ENCODE results near the gene KCNK15.
A peak's percentile ranks its signal among the peaks of the same experiment; 100 is the strongest.

KCNK15 gene

DNA sequence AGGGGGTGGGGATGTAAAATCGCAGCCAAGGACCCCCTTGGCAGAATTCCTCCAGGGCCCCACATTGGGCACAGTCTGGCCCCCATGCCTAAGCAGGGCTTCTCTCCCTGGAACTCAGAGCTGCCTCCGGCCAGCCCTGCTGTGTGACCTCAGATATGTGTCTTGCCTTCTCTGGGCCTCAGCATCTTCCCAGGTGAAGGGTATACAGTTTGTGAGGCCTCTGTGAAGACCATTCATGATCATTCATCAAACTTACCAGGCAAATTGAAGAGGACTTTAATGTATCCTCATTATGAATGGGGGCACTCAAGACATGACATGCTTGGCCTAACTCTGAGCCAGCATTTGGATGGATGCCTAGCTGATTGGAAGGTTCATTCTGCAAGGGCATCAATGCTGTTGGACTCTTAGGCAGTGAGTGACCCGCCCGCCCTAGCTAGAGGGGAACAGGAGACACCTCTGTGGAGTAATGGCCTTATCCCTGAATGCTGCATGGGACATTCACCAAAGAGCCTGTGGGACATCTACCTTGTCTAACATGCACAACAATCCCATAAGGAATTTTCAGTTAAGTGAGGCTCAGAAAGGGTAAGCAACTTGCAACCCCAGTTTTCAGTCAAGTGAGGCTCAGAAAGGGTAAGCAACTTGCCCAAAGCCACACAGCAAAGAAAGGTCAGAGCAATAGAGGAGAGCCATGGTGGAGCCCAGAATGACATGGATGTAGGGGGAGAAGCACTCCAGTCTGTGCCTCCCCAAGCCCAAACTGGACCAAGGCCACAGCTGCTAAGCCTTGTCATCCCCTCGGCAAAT, 30.0 kb upstream of the KCNK15 start:
- DNase-seq (ENCODE audit: low read depth in 2 of 2) = no peak

DNA sequence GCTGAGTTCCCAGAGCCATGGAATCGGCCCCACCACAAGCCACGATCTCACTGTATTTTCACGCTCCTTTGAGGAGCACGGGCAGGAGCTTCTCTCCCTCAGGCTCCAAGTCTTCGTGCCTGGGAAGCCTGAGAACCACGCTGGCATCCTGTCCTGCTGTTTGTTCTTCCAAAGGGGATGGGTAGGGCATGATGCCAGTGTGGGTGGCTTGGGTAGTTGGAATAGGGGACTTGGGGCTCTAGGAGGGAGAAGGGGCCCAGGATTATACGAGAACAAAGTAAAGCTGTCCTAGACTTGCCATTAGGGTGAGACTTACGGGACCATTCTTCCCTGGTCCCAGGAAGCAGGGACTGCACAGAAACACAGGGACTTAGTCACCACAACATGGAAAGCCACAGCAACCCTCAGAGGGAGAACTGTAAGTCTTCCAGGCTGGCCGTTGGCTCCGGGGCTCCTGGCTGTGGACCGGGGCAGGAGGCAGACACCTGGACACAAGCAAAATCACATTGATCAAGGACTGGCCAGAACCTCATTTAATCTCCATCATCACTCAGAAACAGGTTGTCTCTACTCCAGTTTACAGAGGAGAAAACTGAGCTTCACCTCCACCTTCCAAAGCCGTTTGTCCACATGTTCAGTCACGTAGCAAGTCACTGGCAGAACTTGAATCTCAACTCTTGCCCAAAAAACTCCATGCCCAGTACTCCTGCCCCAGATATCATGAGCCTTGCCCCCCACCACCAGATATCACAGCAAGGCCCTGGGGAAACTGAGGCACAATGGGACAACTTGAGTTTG, 29.2 kb upstream of the KCNK15 start:
- no peak for DNase-seq (ENCODE audit: low read depth in 2 of 2)

DNA sequence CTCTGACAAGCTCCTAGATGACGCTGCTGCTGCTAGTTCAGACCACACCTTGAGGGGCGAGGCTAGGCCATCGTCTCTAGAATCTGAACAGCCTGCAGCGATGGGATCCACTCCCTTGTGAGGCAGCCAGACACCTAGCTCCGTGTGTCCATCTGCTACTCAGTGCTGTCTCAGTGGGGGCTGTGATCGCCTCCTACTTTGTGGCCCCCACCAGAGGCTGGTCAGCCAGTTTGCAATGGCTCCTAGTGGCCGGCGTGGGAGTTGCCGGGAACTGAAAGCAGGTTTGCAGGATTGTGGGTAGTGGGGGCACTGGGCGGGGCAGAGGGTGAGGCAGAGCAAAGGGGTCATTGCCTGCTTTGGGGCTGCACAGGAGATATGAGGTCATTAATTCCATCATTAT, 27.7 kb upstream of the KCNK15 start:
- no peak for DNase-seq (ENCODE audit: low read depth in 2 of 2)

DNA sequence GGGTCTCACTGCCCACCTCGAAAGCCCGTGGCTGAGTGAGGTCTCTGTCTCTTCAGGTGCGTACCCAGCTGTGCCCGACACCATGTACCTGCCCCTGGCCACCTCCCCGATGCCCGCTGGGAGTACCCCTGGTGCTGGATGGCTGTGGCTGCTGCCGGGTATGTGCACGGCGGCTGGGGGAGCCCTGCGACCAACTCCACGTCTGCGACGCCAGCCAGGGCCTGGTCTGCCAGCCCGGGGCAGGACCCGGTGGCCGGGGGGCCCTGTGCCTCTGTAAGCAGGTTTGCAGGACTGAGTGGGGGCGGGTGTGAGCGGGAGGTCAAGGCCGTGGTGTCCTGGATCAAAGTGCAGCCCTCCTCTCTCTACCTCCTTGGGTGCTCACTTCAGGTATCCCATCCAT, 25.8 kb upstream of the KCNK15 start:
- DNase-seq (ENCODE audit: low read depth in 2 of 2) = no peak

DNA sequence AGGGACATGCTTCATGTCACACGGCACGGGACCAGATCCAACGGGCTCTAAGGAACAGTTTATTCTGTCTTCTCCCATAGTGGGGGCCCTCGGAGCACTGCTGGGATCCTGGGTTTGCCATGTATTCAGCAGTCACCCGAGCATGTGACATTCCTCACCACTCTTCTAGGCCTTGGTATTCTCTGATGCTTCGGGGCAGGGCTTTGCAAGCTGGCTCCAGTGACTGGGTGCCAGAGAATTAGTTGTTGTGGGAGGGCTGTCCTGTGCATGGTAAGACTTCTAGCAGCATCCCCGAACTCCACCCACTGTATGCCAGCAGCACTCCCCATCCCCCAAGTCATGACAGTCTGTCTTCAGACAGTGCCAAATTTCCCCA, 25.1 kb upstream of the KCNK15 start:
- no peak for DNase-seq (ENCODE audit: low read depth in 2 of 2)

DNA sequence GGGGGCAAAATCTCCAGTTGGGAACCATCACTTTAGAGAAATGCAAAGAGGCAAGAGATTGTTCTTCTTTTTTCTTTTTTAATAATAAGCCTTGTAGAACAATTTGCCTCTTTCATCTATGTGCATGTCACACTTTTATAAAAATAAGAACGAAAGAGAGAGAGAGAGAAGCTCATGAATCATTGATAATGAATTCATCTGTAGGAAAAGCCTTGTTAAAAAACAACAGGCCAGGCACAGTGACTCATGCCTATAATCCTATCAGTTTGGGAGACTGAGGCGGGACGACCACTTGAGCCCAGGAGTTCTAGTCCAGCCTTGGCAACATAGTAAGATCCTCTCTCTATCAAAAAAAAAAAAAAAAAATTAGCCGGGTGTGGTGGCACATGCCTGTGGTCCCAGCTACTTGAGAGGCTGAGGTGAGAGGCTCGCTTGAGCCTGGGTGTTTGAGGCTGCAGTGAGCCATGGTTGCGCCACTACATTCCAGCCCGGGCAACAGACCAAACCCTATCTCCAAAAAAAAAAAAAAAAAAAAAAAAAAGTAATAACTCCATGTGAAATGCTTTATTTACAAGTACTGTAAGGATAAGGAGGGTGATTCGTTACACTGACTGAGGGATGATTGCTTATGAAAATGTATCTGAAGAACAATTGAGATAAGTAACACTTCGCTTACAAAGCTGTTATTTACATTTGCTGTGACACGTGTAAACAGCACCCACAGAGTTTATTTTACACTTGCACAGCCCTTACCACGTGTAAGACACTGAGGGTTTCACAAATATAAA, 24.5 kb upstream of the KCNK15 start:
- peak; percentile 62 to 69 for DNase-seq (ENCODE audit: low read depth in 2 of 2)

DNA sequence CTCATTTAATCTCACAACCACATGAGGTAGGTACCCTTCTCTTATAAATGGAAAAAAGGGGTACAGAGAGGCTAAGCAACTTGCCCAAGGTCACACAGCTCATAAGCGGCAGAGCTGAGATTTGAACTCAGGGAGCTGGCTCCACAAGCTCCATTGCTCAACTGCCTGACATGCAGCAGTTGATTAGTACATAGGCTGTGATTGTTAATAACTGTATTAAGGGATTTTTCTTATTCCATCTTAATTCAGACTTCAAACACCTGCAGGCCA, 23.9 kb upstream of the KCNK15 start:
- no peak for DNase-seq (ENCODE audit: low read depth in 2 of 2)

DNA sequence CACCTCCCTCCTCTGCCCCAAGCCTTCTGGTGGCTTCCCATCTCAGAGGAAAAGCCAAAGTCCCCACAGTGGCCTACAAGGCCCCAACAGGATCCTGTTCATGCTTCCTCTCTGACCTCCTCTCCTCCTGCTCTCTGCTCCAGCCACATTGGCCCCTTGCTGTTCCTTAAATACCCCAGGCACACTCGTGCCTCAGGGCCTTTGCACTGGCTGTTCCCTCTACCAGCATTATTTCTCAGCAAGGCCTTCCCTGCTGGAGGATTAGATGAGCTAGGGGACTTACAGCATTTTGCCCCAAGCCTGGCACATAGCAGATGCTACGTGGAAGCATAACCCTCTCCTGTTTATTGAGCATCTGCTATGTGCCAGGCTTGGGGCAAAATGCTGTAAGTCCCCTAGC, 22.7 kb upstream of the KCNK15 start:
- DNase-seq (ENCODE audit: low read depth in 2 of 2) = no peak

DNA sequence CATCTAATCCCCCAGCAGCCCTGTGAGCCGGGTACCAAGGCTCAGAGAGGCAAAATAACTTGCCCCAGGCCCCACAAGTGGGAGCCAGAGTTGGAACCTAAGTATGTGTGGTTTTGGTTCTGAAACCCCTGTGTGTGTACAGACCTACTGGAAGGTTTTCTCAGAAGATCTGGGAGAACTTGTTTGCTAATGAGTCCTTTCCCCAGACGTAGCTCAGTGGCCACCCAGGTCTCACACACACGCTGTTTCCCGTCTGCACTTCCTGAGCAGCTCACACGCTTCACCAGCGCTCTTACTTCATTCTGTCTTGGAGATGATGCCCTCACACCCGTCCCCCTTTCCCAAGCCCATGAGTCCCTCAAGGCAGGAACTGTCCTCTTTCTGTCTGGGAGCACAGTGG, 22.3 kb upstream of the KCNK15 start:
- no peak for DNase-seq (ENCODE audit: low read depth in 2 of 2)

DNA sequence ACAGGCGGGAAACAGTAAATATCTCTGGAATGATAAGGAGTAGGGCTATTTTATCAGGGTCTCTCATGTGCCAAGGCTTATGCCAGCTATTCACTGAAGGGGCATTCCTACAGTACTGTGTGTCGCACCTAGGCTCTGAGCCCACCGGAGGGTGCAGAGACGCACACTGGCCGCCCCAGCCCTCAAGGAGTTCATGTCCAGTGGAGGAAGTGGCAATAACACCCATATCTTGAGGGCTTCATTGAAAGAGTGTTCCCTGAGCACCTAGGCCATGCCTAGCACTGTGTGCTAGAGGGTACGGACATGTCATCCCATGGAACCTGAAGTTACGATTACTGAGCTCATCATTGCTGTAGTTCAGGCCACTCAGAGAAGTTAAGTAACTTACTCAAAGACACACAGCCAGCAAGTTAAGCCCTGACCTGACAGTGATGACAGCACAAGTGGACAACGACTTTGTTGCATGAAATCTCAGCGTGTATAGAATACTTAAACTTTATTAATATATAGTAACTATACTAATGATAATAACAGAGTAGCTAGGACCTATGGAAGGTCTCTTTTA, 21.8 kb upstream of the KCNK15 start:
- no peak for DNase-seq (ENCODE audit: low read depth in 2 of 2)

DNA sequence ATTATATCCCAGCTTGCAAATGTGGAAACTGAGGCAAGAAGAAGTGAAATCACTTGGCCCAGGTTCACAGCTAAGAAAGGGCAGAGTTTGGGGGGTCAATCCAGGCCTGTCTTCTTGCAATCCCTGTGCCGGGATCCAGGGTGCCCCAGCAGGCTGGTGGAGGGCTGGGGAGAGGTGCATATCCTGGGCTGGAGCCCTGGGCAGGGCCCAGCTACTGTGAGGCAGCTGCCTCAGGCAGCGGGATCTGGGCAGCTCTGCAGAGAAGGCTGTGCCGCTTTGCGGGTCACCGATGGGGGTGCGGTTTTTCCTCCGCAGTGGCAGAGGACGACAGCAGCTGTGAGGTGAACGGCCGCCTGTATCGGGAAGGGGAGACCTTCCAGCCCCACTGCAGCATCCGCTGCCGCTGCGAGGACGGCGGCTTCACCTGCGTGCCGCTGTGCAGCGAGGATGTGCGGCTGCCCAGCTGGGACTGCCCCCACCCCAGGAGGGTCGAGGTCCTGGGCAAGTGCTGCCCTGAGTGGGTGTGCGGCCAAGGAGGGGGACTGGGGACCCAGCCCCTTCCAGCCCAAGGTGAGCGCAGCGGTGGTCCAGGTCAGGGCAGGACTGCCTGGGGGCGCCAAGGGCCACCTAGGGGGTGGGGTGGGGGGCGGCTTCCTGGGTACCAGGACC, 21.1 kb upstream of the KCNK15 start:
- DNase-seq (ENCODE audit: low read depth in 2 of 2) = no peak

DNA sequence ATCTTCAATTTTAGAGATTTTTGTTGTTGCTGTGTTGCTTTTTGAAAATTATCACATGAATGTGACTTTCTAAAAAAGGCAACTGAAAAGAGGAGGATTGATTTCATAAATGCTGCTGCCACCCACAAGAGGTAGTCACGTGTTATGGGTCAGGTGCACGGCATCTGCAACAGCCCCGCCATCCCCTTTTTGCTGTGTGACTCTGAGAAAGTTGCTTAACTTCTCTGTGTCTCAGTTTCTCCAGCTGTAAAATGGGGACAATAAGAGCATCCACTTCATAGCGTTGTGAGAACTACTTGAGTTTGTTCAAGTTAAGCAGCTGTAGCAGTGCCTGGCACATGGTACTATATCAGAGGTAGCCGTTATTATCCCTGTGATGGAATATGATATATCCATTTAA, 19.8 kb upstream of the KCNK15 start:
- no peak for DNase-seq (ENCODE audit: low read depth in 2 of 2)

DNA sequence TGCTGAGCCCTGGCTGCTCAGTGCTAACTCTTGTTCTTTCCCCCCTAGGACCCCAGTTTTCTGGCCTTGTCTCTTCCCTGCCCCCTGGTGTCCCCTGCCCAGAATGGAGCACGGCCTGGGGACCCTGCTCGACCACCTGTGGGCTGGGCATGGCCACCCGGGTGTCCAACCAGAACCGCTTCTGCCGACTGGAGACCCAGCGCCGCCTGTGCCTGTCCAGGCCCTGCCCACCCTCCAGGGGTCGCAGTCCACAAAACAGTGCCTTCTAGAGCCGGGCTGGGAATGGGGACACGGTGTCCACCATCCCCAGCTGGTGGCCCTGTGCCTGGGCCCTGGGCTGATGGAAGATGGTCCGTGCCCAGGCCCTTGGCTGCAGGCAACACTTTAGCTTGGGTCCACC, 18.6 kb upstream of the KCNK15 start:
- DNase-seq (ENCODE audit: low read depth in 2 of 2) = no peak

DNA sequence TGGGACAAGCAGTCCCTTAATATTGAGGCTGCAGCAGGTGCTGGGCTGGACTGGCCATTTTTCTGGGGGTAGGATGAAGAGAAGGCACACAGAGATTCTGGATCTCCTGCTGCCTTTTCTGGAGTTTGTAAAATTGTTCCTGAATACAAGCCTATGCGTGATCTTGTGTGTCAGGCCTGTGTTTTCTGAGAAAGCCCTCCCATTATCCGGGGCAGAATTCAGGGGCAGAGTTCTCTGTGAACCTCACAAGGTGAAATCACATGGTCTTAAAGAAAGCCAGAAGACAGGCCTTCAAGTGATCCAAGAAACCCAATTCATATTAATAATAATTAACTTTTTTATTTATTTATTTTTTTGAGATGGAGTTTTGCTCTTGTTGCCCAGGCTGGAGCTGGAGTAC, 18.0 kb upstream of the KCNK15 start:
- DNase-seq (ENCODE audit: low read depth in 2 of 2) = no peak

DNA sequence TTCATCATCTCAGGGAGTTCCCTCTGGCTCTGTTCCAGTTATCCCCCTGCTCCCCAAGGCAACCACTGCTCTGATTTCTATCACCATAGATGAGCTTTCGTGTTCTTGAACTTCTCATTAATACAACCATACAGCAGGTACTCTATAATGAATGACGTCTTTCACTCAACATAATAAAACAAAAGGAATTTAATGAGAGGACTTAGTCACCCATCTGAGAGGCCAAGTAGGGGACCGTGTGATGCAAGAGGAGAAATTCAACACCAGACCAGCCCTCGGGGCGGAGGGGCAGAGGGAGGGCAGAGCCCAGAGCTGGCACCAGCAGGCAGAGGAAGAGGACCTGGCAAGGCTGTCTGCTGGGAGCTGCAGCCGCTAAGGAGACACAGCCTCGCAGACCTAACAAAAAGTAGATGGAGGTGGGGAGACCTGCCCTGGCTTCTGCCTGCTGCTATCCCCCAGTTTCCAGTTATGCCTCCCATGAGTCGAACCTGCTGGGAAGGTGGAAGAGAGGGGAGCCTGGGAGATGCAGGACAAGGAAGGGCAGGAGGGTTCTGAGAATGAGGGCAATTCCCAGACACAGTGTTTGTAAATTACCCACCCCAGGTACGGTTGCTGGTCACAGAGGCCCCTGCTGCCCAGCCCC, 16.7 kb upstream of the KCNK15 start:
- DNase-seq (ENCODE audit: low read depth in 2 of 2) = no peak

DNA sequence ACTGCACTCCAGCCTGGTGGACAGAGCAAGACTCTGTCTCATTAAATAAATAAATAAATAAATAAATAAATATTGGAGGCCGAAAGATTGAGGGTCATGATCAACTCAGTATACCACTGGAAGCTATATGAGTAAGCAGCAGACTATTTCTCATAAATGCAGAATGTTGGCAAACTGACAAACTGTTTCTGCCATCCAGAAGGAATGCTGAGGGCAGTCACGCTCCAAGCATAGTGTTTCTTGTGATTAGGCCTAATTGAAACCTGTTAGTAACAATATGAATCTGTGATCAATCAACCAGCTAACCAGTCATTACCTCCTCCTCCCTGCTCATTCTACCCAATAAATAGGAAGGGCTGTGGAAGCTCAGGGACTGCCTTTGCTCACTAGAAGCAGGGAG, 15.2 kb upstream of the KCNK15 start:
- peak; percentile 91 to 92 for DNase-seq (ENCODE audit: low read depth in 2 of 2)

DNA sequence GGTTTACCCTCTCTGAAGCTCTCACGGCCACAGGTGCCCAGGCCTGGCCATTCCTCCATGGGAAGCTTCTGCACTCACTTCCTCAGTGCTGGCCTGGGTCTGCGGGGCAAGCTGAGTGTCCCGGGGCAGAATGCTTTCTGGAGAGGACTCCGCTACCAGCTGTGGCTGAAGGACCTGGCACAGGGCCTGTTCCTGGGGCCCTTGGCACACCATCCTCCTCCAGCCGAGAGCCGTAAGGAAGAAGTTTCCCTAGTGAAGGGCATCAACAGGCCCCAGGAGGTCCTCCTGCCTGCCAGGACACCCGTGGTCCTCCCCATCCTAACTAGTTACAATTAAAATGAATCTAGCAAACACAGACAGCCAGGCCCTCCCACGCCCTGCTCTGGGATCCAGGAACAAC, 14.0 kb upstream of the KCNK15 start:
- no peak for DNase-seq (ENCODE audit: low read depth in 2 of 2)

DNA sequence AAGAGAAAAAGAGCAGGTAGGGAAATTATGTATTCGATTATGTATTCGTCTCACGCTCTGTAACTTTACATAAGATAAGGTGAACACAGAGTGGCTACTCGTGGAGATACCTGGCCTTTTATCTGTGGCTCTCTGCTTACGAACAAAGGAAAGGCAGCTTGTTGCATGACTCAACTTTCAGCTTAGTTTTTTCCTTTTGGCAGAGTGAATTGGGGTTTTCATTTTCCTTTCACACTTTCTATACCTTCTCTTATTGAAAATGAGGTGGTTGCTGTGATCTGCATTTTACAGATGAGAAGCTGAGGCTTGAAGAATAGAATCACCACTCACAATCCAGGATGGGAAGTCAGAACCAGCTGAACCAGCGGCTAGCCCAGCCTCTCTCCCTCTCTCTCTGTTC, 13.3 kb upstream of the KCNK15 start:
- no peak for DNase-seq (ENCODE audit: low read depth in 2 of 2)

DNA sequence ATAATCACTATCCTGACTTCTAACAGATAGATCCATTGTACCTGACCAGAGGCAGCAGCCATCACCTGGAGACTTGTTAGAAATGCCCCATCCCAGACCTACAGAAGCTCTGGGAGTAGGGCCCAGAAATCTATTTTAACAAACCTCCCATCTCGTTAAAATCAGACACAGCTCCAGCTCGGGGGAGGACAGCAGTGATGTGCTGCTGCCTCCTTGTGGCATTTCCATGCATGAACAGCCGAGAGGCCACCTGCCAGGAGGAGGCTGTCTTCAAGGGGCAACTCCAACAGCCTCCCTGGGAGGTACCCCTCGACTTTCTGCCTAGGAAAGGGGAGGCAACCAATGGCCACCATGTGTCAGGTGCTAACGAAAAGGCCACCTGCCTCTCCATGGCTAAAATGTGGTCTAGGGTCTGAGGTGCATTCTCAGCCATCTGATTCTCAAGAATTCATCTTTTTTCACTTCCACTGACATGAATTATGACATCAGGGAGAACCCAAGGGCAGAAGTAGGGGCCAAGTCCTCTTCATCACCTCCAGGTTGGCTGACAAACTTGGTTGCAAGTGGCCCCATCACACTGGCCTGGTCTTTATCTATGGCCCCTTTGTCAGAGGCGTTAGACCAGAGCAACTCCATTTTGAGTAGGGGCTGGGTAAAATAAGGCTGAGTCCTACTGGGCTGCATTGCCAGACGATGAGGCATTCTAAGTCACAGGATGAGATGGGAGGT, 12.2 kb upstream of the KCNK15 start:
- DNase-seq (ENCODE audit: low read depth in 2 of 2) = no peak

DNA sequence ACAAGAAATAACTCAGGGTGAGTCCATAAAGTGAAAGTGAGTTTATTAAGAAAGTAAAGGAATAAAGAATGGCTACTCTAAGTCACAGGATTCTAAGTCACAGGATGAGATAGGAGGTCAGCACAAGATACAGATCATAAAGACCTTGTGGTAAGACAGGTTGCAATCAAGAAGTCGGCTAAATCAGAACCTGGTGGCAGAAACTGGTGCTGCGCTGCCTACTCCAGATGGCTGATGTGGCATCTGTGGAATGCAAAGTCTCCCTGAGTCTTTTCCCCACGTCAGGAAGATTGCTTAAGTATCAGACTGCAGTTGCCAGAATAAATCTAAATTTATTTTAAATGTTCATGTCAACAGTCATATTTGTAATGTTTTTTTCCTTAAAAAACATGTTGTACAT, 10.7 kb upstream of the KCNK15 start:
- DNase-seq (ENCODE audit: low read depth in 2 of 2) = peak in 1 of 2 experiments; percentile 52

DNA sequence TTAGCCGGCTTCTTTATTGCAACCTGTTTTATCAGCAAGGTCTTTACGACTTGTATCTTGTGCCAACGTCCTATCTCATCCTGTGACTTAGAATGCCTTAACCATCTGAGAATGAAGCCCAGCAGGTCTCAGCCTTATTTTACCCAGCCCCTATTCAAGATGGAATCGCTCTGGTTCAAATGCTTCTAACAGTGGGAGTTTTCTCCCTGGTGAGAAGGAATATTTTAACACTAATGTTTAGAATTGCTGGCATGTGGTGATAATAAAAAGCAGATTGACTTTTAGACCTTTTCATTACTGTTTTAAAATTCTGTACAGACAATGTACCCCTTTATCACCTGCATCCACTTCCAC, 9.9 kb upstream of the KCNK15 start:
- DNase-seq (ENCODE audit: low read depth in 2 of 2) = no peak
